Left cardiac atrium (tissue), 4 donors: ENCODE measurements around the gene RBBP8NL. TPM values are rescaled to one million over a fixed set of nuclear protein-coding genes. Genes with fewer than 3 reads are reported as not detected.

Experiments
- ATAC-seq, 2 donors: fragments of 200-7000 bp; cut with Tn5 transposase; one replicate each; pipeline ENCODE4 v1.9.1; 2020; ENCODE audit warnings: mild to moderate bottlenecking in 2 of 2, moderate library complexity in 2 of 2
- DNase-seq: peaks from one replicate; pipeline ENCODE4 v3.0.0-alpha.2; 2020
- intact Hi-C, 2 donors: fragments of 100-400 bp; cut with DNase I; formaldehyde crosslinking; loops; one replicate each; pipeline versions ENCODE4 v1.14.1 to v1.15.1; 2022 to 2023
- total RNA-seq, 2 donors: library from RNA; stranded (reverse); fragmentation: NEBNext Ultra II Directional; extraction: Animal tissue kit (Norgen Biotek cat#: 25700); gene quantifications; one replicate each; pipeline ENCODE4 v1.2.1, GENCODE V29; 2021
- donor health status: DM: no; HTN: yes; CAD: no.
- donor health status: DM: no; HTN: yes; CAD: no; lungs with severe emphysema.
- donor health status: DM: yes; HTN: yes; CAD: no.
- donor health status: Dilated cardiomyopathy.

Gene RBBP8NL
- total RNA-seq, 2 donors from 2014 or later: not detected

DNA sequence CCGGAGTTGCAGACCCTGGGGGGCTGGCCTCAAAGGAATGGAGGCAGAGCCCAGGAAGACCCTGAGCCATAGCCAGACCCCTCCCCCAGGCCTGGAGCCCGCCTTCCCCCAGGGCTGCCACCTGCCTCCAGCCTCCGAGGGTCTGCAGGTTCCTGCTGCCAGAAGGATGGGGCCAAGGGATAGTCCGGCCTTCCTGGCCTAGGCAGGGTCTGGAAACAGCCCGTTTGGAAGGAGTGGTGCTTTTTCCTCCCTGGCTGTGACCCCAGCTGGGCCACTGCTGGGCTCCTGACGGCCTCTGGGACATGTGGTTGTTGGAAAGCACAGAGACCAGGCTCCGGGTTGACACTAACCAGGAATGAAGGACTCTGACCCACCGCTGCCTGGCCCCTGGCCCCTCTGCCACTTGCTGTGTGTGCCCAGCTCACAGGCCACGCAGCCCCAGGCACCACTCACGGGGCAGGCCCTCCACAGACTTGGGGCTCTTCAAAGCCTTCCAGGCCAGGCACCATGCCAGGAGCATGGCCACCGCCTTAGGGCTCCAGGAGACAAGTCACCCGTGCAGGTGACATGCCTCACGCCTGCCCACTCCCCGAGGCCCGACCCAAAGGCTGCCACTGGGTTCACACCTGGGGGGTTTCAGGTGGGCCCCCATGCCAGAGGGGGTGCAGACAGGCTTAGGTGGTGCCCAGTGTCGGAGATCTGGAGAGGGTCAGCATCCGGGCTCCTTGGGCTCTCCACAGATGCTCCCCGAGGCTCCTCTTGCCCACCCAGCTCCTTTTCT lies 56.3 kb downstream of the RBBP8NL start:
- DNase-seq (no peak), ATAC-seq (no peak)
- intact Hi-C loops: no loop called here

- intact Hi-C loops: no loop called here
- no peak for ATAC-seq
- no peak for DNase-seq
Observed at GRCh38 chr20:62370115-62370806, 57.1 kb downstream of the RBBP8NL start.

DNA sequence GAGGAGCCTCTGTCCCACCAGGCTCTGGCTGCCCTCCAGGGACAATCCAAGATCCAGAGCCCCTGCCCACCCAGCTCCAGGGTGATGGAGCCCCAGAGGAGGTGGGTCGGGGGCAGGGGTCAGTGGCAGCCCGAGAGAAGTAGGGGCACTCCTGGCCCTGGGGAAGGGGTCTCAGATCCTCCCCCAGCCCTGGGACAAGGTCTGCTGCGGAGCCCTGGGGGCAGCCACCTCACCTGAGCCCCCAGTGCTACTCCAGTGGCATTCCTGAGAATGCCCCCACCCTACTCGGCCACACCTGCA lies 57.6 kb downstream of the RBBP8NL start:
- ATAC-seq (no peak), DNase-seq (no peak)
- intact Hi-C loops: loop anchor here in 1 of 2 donors (10.0 kb wide), 1 partner anchor 185 kb away; the partner anchor contains the start of gene MTG2

DNA sequence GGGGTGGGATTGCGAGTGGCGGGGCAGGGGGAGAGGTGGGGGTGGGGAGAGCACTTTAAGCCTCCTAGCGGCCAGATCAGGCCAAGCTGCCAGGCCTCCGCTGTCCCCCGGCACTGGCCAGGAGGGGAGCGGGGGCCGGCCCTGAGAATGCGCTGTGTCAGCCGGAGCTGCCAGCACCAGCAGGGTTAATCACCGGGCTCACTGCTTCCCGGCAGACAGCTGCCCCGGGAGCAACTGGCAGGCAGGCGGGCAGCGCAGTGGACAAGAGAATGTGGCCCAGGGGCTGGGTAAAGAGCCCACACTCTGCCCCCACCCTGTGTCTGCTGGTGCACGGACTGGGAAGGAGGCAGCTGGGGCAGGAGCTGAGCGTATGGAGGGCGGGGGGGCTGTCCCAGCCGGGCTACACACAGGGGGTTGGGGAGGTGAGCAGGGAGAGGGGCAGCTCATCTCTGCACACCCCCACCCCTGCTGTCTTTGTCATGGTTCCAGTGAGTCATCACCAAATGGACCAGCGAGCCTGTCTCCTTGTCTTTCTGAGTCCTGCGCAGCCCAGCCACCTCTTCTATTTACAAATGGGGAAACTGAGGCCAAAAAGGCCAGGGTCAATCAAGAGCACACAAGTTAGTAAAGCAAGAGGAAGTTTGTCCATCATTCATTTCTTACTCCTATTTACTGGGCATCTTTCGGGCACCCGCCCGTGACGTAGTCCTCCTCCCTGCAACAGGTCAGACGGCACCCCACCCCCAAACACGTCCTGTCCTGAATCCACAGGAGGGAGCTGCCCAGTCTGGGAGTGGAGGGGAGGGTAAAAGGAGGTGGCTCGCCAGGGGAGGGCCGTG lies 58.1 kb downstream of the RBBP8NL start:
- intact Hi-C loops: loop anchor here in 1 of 2 donors (10.0 kb wide), 1 partner anchor 184 kb away; the partner anchor contains the start of gene MTG2
- DNase-seq (no peak), ATAC-seq (peak; percentile 5 to 8)

GRCh38 chr20:62368392-62368975 lies 58.9 kb downstream of the RBBP8NL start:
- peak in 1 of 2 donors; percentile 7 for ATAC-seq
- no peak for DNase-seq
- intact Hi-C loops: loop anchor here in 1 of 2 donors (10.0 kb wide), 1 partner anchor 184 kb away; the partner anchor contains the start of gene MTG2

DNA sequence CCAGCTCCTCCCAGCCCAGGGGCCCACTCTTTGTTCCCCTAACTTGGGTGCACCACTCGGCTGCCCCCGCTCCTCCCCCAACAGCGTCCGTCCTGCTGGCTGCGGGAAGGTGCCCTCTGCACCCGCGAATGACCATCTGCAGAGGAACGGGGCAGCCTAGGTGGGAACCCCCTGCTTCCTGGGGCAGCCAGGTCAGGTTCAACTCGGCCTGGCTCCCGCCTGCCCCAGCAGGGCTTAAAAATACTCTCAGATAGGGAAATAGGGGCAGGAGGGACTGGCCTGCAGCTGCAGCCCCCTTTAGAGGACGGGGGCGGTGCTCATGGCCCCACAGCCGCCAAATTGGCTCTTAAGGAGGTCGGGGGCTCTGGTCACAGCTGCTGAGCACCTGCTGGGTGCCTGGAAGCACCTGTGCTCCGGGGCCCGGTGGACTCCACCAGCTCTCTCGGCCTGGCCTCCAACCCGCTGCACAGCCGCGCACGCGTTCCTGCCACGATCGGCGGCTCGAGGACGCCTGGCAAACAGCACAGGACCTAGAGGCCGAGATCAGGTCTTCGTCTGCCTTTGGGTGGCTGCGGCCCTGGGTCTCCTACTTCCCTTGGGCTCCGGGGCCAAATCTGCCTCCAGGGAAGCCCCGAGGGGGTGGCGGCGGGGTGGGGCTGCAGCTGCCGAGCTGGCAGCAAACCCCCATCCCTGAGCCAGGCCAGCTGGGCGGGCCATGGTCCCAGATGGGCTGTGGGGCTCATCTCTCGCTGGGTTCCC lies 59.5 kb downstream of the RBBP8NL start:
- DNase-seq (peak; percentile 42), ATAC-seq (peak; percentile 1 to 2)
- intact Hi-C loops: loop anchor here in 1 of 2 donors (10.0 kb wide), 1 partner anchor 183 kb away; the partner anchor contains the start of gene MTG2

- ATAC-seq (peak; percentile 26 to 62), DNase-seq (peak; percentile 69)
- intact Hi-C loops: loop anchor here in 1 of 2 donors (10.0 kb wide), 1 partner anchor 182 kb away; the partner anchor contains the start of gene MTG2
Observed at GRCh38 chr20:62367136-62367632, 60.2 kb downstream of the RBBP8NL start, which contains the start of gene LAMA5. Gene LAMA5 (minus strand): TSS chr20:62367312. CDS start chr20:62367245, 67 bp downstream.

GRCh38 chr20:62366370-62367135 lies 60.8 kb downstream of the RBBP8NL start:
- ATAC-seq (peak; percentile 14 to 24), DNase-seq (peak; percentile 58)
- intact Hi-C loops: loop anchor here in 1 of 2 donors (10.0 kb wide), 1 partner anchor 182 kb away; the partner anchor contains the start of gene MTG2

GRCh38 chr20:62365814-62366369 lies 61.4 kb downstream of the RBBP8NL start:
- DNase-seq: peak; percentile 49
- ATAC-seq: peak; percentile 10 to 41
- intact Hi-C loops: loop anchor here in 1 of 2 donors (10.0 kb wide), 1 partner anchor 181 kb away; the partner anchor contains the start of gene MTG2

DNA sequence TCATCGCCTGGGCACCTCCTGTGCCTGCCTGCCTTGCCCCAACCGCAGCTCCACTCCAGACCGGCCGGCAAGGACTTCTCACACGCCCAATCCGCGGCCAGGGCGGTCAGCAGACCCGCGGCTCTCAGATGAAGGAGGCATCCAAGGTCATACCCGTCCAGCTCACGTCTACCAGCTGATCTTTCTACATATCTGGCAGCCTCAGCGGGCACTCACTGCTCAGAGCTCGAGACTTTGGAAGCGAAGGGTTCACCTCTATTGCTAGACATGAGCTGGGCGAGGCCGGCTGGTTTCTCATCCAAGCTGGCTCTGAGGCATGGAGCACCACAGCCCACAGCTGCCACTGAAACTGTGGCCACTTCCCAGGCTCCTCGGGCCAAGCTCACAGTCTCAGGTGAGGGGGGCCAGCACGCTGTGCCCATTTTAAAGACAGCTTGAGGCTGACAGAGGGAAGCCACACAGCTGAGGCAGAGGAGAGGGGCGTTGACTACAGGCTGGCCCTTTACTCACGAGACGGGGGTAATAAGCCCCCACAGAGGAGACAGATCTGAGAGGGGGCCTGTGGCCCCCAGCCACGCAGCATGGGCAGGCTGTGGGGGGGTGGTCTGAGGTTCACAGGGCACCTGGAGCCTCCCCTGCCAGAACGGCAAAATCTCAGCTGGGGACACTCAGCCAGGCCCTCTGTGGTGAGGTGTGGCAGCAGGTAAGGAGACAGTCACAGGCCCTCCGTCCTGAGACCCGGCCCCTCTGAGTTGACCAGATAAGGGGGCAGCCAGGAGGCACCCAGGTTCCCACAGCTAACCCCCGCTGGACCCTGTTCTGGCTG lies 62.2 kb downstream of the RBBP8NL start:
- DNase-seq (peak; percentile 72), ATAC-seq (peak; percentile 36 to 62)
- intact Hi-C loops: loop anchor here in 1 of 2 donors (10.0 kb wide), 1 partner anchor 180 kb away; the partner anchor contains the start of gene MTG2

GRCh38 chr20:62363920-62364851 lies 63.2 kb downstream of the RBBP8NL start:
- intact Hi-C loops: loop anchor here in 1 of 2 donors (10.0 kb wide), 1 partner anchor 179 kb away; the partner anchor contains the start of gene MTG2
- ATAC-seq (peak in 1 of 2 donors; percentile 29), DNase-seq (peak; percentile 76)

DNA sequence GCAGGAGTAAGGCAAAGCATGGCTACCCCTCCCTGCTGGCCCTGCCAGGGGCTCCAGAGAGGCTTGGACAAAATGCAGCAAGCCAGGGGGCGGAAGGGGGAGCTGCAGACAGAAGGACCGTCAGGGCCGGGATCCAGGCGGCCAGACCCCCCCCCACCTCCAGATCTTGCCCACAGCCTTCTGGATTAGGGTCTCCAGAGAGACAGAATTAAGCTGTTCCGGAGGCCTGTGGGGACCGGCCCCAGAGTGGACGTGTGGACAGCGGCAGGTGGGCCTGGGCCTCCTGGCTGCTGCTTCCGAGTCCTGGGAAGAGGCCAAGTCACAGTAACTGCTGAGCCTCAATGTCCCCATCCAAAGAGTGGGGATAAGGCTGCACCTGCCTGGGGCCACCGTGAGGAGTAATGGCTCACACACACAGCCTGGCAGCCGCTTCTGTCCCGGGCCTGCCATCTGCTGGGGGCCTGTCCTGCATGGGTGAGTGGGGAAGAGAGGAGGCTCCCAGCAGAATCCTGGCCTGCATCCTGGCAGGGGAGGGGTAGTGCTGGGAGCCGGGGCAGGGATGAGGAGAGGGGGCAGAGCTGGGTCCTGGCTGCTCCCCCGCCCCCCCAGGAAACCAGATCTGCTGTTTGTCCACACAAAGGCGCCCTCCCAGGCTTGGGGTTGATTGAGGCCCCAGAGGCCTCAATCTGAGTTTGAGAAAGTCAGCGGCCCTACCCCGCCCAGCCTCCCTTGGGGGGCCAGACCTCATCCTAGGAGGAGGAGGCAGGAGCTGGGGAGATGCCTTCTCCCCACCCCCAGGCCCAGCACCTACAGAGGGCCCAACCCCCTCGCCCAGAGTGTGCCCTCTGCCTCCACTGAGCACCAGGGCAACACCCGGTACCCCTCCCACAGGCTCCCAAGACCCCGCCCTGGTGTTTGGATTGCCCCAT lies 64.1 kb downstream of the RBBP8NL start:
- DNase-seq: peak; percentile 30

GRCh38 chr20:62362590-62362940 lies 64.8 kb downstream of the RBBP8NL start:
- DNase-seq (no peak), ATAC-seq (no peak)
- intact Hi-C loops: loop anchor here in 1 of 2 donors (10.0 kb wide), 1 partner anchor 178 kb away; the partner anchor contains the start of gene MTG2

More for the DNA sequence above, 64.1 kb downstream of the RBBP8NL start:
- intact Hi-C loops: loop anchor here in 1 of 2 donors (10.0 kb wide), 1 partner anchor 178 kb away; the partner anchor contains the start of gene MTG2
- no peak for ATAC-seq
